HG02610 (cell line): Measurements from ENCODE around the gene PLIN4.

Experiments
- ATAC-seq: cut with Tn5 transposase; IDR thresholded peaks from one replicate; pipeline ENCODE4 v1.9.1; 2021; ENCODE audit warnings: mild to moderate bottlenecking, moderate library complexity; ENCODE audit not compliant: unreplicated experiment

The PLIN4 gene

GRCh38 chr19:4493104-4493928 lies 25.0 kb downstream of the PLIN4 start:
- no peak for ATAC-seq

GRCh38 chr19:4492337-4493103 lies 25.8 kb downstream of the PLIN4 start:
- ATAC-seq, result no peak

- no peak for ATAC-seq
Measured at GRCh38 chr19:4491446-4491845, 26.8 kb downstream of the PLIN4 start.

GRCh38 chr19:4488496-4488895 lies 29.8 kb downstream of the PLIN4 start:
- no peak for ATAC-seq

- no peak for ATAC-seq
Measured at GRCh38 chr19:4487572-4487971, 30.7 kb downstream of the PLIN4 start.

- ATAC-seq, result no peak
Measured at GRCh38 chr19:4483385-4483784, 34.9 kb downstream of the PLIN4 start.

GRCh38 chr19:4482721-4483364 lies 35.4 kb downstream of the PLIN4 start:
- no peak for ATAC-seq

- ATAC-seq, result no peak
Measured at GRCh38 chr19:4477034-4477801, 41.1 kb downstream of the PLIN4 start.

- ATAC-seq, result no peak
Measured at GRCh38 chr19:4474514-4475022, 43.7 kb downstream of the PLIN4 start.

- ATAC-seq, result no peak
Measured at GRCh38 chr19:4473763-4474513, 44.3 kb downstream of the PLIN4 start.

GRCh38 chr19:4473011-4473762 lies 45.1 kb downstream of the PLIN4 start:
- no peak for ATAC-seq

- ATAC-seq, result no peak
Measured at GRCh38 chr19:4472174-4472974, 45.9 kb downstream of the PLIN4 start, which contains the start of gene HDGFL2. Gene HDGFL2, plus strand, starts transcription at chr19:4472297. Its CDS starts 54 bp downstream, at chr19:4472351.

GRCh38 chr19:4471403-4472173 lies 46.7 kb downstream of the PLIN4 start:
- ATAC-seq, result peak; percentile 86

- no peak for ATAC-seq
Measured at GRCh38 chr19:4467835-4468234, 50.5 kb downstream of the PLIN4 start.

GRCh38 chr19:4464815-4465581 lies 53.3 kb downstream of the PLIN4 start:
- no peak for ATAC-seq

GRCh38 chr19:4457654-4458395 lies 60.5 kb downstream of the PLIN4 start, which contains the start of gene UBXN6:
Gene UBXN6, minus strand, starts transcription at chr19:4457794. Its CDS starts 97 bp downstream, at chr19:4457697.
- ATAC-seq, result peak; percentile 85
